H1 (cell line): ENCODE data around the gene PDE8A. TPM values are rescaled to one million over a fixed set of nuclear protein-coding genes. Genes with fewer than 3 reads are reported as not detected.
A peak's percentile ranks its signal among the peaks of the same experiment; 100 is the strongest.

ENCODE experiments used
- CTCF ChIA-PET: fragments of 300-600 bp; sonication (Branson Sonifier 250); formaldehyde crosslinking; loops from one replicate; lab custom pipeline; 2021; ENCODE audit not compliant: partially characterized antibody; lab: Charles Lee
- POLR2A ChIA-PET: fragments of 300-600 bp; sonication (Branson Sonifier 250); formaldehyde crosslinking; loops from one replicate; lab custom pipeline; 2021; ENCODE audit warnings: inconsistent platforms; ENCODE audit not compliant: partially characterized antibody; lab: Charles Lee
- DNase-seq, 2 experiments: peaks; one replicate each; pipeline versions ENCODE4 v3.0.0 to v3.0.0-alpha.2; 2010 to 2022; ENCODE audit warnings: low spot score in 2 of 2, low read depth in 1 of 2, mixed read lengths in 1 of 2
- FAIRE-seq: peaks from 2 replicates; lab custom pipeline; 2011; peaks lifted over from hg19 to GRCh38; lab: Jason Lieb, UNC
- H2AFZ ChIP-seq: 2 replicates; pipeline ENCODE4 v1.8.1; 2012; ENCODE audit warnings: low read length, inconsistent platforms
- H2AK5ac ChIP-seq: 2 replicates; pipeline ENCODE4 v1.6.1; 2013; ENCODE audit warnings: low read depth, low read length
- H2BK120ac ChIP-seq: replicated peaks from 2 replicates; pipeline ENCODE3; 2013; ENCODE audit warnings: low read depth, low read length, inconsistent platforms
- H2BK12ac ChIP-seq: 2 replicates; pipeline ENCODE4 v1.6.1; 2013; ENCODE audit warnings: low read depth, low read length
- H2BK15ac ChIP-seq: 2 replicates; pipeline ENCODE4 v1.6.1; 2013; ENCODE audit warnings: low read length
- H2BK20ac ChIP-seq: 2 replicates; pipeline ENCODE4 v1.6.1; 2013; ENCODE audit warnings: low read length
- H2BK5ac ChIP-seq: 2 replicates; pipeline ENCODE4 v1.6.1; 2013; ENCODE audit warnings: low read depth, low read length
- H3K14ac ChIP-seq: 2 replicates; pipeline ENCODE4 v1.6.1; 2013; ENCODE audit warnings: inconsistent platforms; ENCODE audit not compliant: insufficient read length
- H3K18ac ChIP-seq: 2 replicates; pipeline ENCODE4 v1.6.1; 2013; ENCODE audit warnings: low read length; ENCODE audit errors: extremely low read depth
- H3K23ac ChIP-seq: 2 replicates; pipeline ENCODE4 v1.6.1; 2013; ENCODE audit warnings: inconsistent platforms; ENCODE audit not compliant: insufficient read length
- H3K23me2 ChIP-seq: 2 replicates; pipeline ENCODE4 v1.6.1; 2013; ENCODE audit warnings: low read depth, low read length
- H3K27ac ChIP-seq: 2 replicates; pipeline ENCODE4 v1.6.1; 2011; ENCODE audit warnings: low read depth, low read length, inconsistent platforms
- H3K27me3 ChIP-seq, 4 experiments: replicated peaks in 1 of 4; 1 replicate in 1 of 4; 2 replicates in 3 of 4; pipeline versions ENCODE4 v1.6.1 to v1.8.1; 2011 to 2013; ENCODE audit warnings: low read length in 3 of 4, mild to moderate bottlenecking in 3 of 4, inconsistent platforms in 2 of 4, mixed read lengths in 2 of 4, moderate library complexity in 1 of 4; ENCODE audit not compliant: control insufficient read depth in 3 of 4, insufficient read depth in 3 of 4; ENCODE audit errors: extremely low read depth in 1 of 4
- H3K36me3 ChIP-seq, 4 experiments: 2 replicates each; pipeline versions ENCODE4 v1.6.1 to v1.8.1; 2011 to 2013; ENCODE audit warnings: mild to moderate bottlenecking in 4 of 4, low read length in 3 of 4, moderate library complexity in 2 of 4, control low read depth in 1 of 4, inconsistent platforms in 1 of 4; ENCODE audit not compliant: insufficient read depth in 4 of 4, control insufficient read depth in 2 of 4
- H3K4ac ChIP-seq: replicated peaks from 2 replicates; pipeline ENCODE3; 2013; ENCODE audit warnings: low read length, low read depth, mixed read lengths, inconsistent platforms; ENCODE audit not compliant: insufficient read length
- H3K4me1 ChIP-seq, 4 experiments: replicated peaks in 1 of 4; 1 replicate in 1 of 4; 2 replicates in 3 of 4; pipeline versions ENCODE4 v1.6.1 to v1.8.1; 2011 to 2013; ENCODE audit warnings: low read length in 3 of 4, inconsistent platforms in 2 of 4, mixed read lengths in 1 of 4; ENCODE audit not compliant: insufficient read depth in 4 of 4, control insufficient read depth in 3 of 4
- H3K4me2 ChIP-seq, 2 experiments: 2 replicates each; pipeline versions ENCODE4 v1.6.1 to v1.8.1; 2011 to 2013; ENCODE audit warnings: low read depth in 2 of 2, low read length in 2 of 2, control low read depth in 1 of 2, inconsistent platforms in 1 of 2, mild to moderate bottlenecking in 1 of 2; ENCODE audit not compliant: insufficient read depth in 1 of 2
- H3K4me3 ChIP-seq, 4 experiments: fragments of 200-600, 300-600 bp in 1 of 4; sonication (generic), shearing (Covaris generic), sonication (Bioruptor Twin) in 1 of 4; 2 replicates each; pipeline versions ENCODE4 v1.5.1 to v1.8.1; 2011 to 2016; ENCODE audit warnings: low read length in 4 of 4, low read depth in 3 of 4, control low read depth in 2 of 4, inconsistent platforms in 2 of 4, mild to moderate bottlenecking in 2 of 4, mixed read lengths in 1 of 4, moderate library complexity in 1 of 4; ENCODE audit not compliant: insufficient read depth in 2 of 4; ENCODE audit errors: extremely low read depth in 1 of 4
- H3K56ac ChIP-seq: replicated peaks from 2 replicates; pipeline ENCODE3; 2013; ENCODE audit warnings: low read depth, mild to moderate bottlenecking, mixed read lengths, low read length, inconsistent platforms; ENCODE audit not compliant: insufficient read length
- H3K79me1 ChIP-seq: 2 replicates; pipeline ENCODE4 v1.6.1; 2013; ENCODE audit warnings: low read depth, low read length, control low read depth
- H3K79me2 ChIP-seq, 2 experiments: 2 replicates each; pipeline versions ENCODE4 v1.6.1 to v1.8.1; 2012 to 2013; ENCODE audit warnings: low read length in 2 of 2, mild to moderate bottlenecking in 2 of 2, inconsistent platforms in 1 of 2; ENCODE audit not compliant: insufficient read depth in 2 of 2, control insufficient read depth in 1 of 2
- H3K9ac ChIP-seq, 4 experiments: replicated peaks in 1 of 4; 1 replicate in 1 of 4; 2 replicates in 3 of 4; pipeline versions ENCODE4 v1.6.1 to v1.8.1; 2011 to 2013; ENCODE audit warnings: low read depth in 3 of 4, low read length in 3 of 4, control low read depth in 2 of 4, mild to moderate bottlenecking in 2 of 4, moderate library complexity in 2 of 4, inconsistent platforms in 1 of 4; ENCODE audit errors: extremely low read depth in 1 of 4
- H3K9me3 ChIP-seq, 2 experiments: 2 replicates each; pipeline versions ENCODE4 v1.6.1 to v1.8.1; 2012 to 2013; ENCODE audit warnings: mild to moderate bottlenecking in 2 of 2, moderate library complexity in 2 of 2, control low read depth in 1 of 2, inconsistent platforms in 1 of 2, low read depth in 1 of 2, low read length in 1 of 2, mixed read lengths in 1 of 2; ENCODE audit not compliant: insufficient read depth in 2 of 2
- H4K20me1 ChIP-seq, 2 experiments: replicated peaks in 1 of 2; 2 replicates each; pipeline versions ENCODE3 to v1.8.1; 2011 to 2013; ENCODE audit warnings: inconsistent platforms in 2 of 2, low read length in 2 of 2, mild to moderate bottlenecking in 1 of 2; ENCODE audit not compliant: insufficient read depth in 2 of 2, control insufficient read depth in 1 of 2
- H4K5ac ChIP-seq: 2 replicates; pipeline ENCODE4 v1.6.1; 2013; ENCODE audit warnings: low read length, low read depth, mixed read lengths, inconsistent platforms; ENCODE audit not compliant: insufficient read length
- H4K8ac ChIP-seq: 2 replicates; pipeline ENCODE4 v1.8.0; 2013; ENCODE audit warnings: mild to moderate bottlenecking, moderate library complexity, low read length, inconsistent platforms; ENCODE audit not compliant: insufficient read depth; ENCODE audit errors: extremely low read depth
- H4K91ac ChIP-seq: replicated peaks from 2 replicates; pipeline ENCODE3; 2013; ENCODE audit warnings: low read length, mixed read lengths, inconsistent platforms; ENCODE audit not compliant: insufficient read length
- BACH1 ChIP-seq: IDR thresholded peaks from 2 replicates; pipeline ENCODE4 v1.6.1; 2012; ENCODE audit warnings: low read length, improper control_type of control experiment
- CHD1 ChIP-seq: IDR thresholded peaks from 2 replicates; pipeline ENCODE4 v1.6.1; 2012; ENCODE audit warnings: low read depth, low read length, improper control_type of control experiment
- CREB1 ChIP-seq: IDR thresholded peaks from 2 replicates; pipeline ENCODE4 v1.6.1; 2012; ENCODE audit warnings: inconsistent platforms
- EZH2 ChIP-seq: fragments of 200-600 bp; sonication (generic); IDR thresholded peaks from 2 replicates; pipeline ENCODE4 v1.7.1; 2012; ENCODE audit warnings: low read depth, mild to moderate bottlenecking, moderate library complexity, low read length, inconsistent platforms; ENCODE audit not compliant: severe bottlenecking
- GTF2F1 ChIP-seq: IDR thresholded peaks from 2 replicates; pipeline ENCODE4 v1.6.1; 2012; ENCODE audit warnings: low read depth, low read length, improper control_type of control experiment, borderline replicate concordance
- KDM1A ChIP-seq: fragments of 200-600, 300-600 bp; sonication (generic); IDR thresholded peaks from 2 replicates; pipeline ENCODE4 v1.7.1; 2016; ENCODE audit warnings: mild to moderate bottlenecking, low read length, borderline replicate concordance
- PHF8 ChIP-seq: fragments of 200-600 bp; sonication (generic); conservative IDR thresholded peaks from 2 replicates; pipeline ENCODE4 v1.7.1; 2012; ENCODE audit warnings: low read depth, mild to moderate bottlenecking, inconsistent platforms, low read length, moderate library complexity
- POU5F1 ChIP-seq: IDR thresholded peaks from 2 replicates; pipeline ENCODE4 v1.6.1; 2011; ENCODE audit warnings: low read depth, mild to moderate bottlenecking, low read length, moderate library complexity
- RAD21 ChIP-seq, 2 experiments: IDR thresholded peaks in 1 of 2; conservative IDR thresholded peaks in 1 of 2; 2 replicates each; pipeline ENCODE4 v1.6.1; 2011; ENCODE audit warnings: low read depth in 2 of 2, low read length in 2 of 2, improper control_type of control experiment in 1 of 2, inconsistent platforms in 1 of 2, mild to moderate bottlenecking in 1 of 2, moderate library complexity in 1 of 2
- SP1 ChIP-seq: IDR thresholded peaks from 2 replicates; pipeline ENCODE4 v1.6.1; 2011; ENCODE audit warnings: low read depth, low read length
- TEAD4 ChIP-seq: IDR thresholded peaks from 2 replicates; pipeline ENCODE4 v1.6.1; 2012; ENCODE audit warnings: low read depth, low read length, inconsistent platforms, mixed read lengths
- WGBS, 2 experiments: shearing (Covaris generic) in 1 of 2; methylation state at CpG; one replicate each; pipeline versions ENCODE4 v1.1.6 to v1.1.7; 2013 to 2015; ENCODE audit warnings: low lambda C conversion rate in 2 of 2, mixed read lengths in 2 of 2, inconsistent platforms in 1 of 2, low coverage in 1 of 2, missing lambda C conversion rate in 1 of 2; ENCODE audit not compliant: insufficient replicate concordance in 2 of 2, insufficient coverage in 1 of 2, insufficient read length in 1 of 2; ENCODE audit errors: extremely low coverage in 1 of 2, missing lambda C conversion rate in 1 of 2; 5-methylcytosine and 5-hydroxymethylcytosine counted together
- polyA plus RNA-seq, 7 experiments: library from polyadenylated mRNA; depleted of rRNA in 3 of 7; stranded (reverse) in 5 of 7; unstranded in 2 of 7; fragments of >200 nt in 5 of 7; fragments of 200-250 nt in 2 of 7; gene quantifications; 1 replicate in 5 of 7; 2 replicates in 1 of 7; 4 replicates in 1 of 7; pipeline versions ENCODE4 v1.2.1 to v1.2.3, GENCODE V29; 2011 to 2013; ENCODE audit warnings: missing spikeins in 2 of 7, mixed read lengths in 2 of 7
- total RNA-seq: library from RNA; stranded (reverse); fragmentation: NEBNext Ultra II Directional; extraction: Animal tissue kit (Norgen Biotek cat#: 25700); gene quantifications from 2 replicates; pipeline ENCODE4 v1.2.1, GENCODE V29; 2021

The PDE8A gene
- total and polyA plus RNA-seq, 2 of the 8 experiments (the other 6 are each of a cell fraction or from before 2014, with no cell fraction given), result 6.9 to 7.8 TPM

- Histone ChIP-seq H3K4me3 (peak overlapping the region; percentile 55 to 86 (median 74)), H3K23ac (no peak overlapping the region), H3K9me3 (no peaks in the 10 kb centered on the region), H3K56ac (peak overlapping the region; percentile 64), H3K4ac (no peak overlapping the region), H3K79me1 (no peaks in the 10 kb centered on the region), H3K9ac (peak overlapping the region in 3 of 4 experiments; percentile 25 to 46 (median 34); a peak in 5 of 7 replicates), H2AFZ (peak overlapping the region; percentile 81; the same call in 1 of the 2 replicates), H4K5ac (peak overlapping the region; percentile 60), H3K23me2 (peaks cover 14% of the 10 kb centered on the region; the same call in 1 of the 2 replicates), H3K18ac (peak overlapping the region; percentile 62), H4K8ac (peak overlapping the region; percentile 53), H2BK20ac (no peak overlapping the region), H3K4me2 (peak overlapping the region; percentile 57 to 82), H3K14ac (no peak overlapping the region), H2BK12ac (no peak overlapping the region), H2AK5ac (no peak overlapping the region), H2BK15ac (no peak overlapping the region), H3K27me3 (peaks cover 5 to 43% (median 30%) of the 10 kb centered on the region in 4 experiments), H2BK5ac (peak overlapping the region; percentile 90; the same call in 1 of the 2 replicates), H3K27ac (0 out of 2 replicates have a peak overlapping the region, but pooled peaks have one; percentile 25), H3K4me1 (peaks cover 0 to 10% (median 5%) of the 10 kb centered on the region in 4 experiments; a peak in 6 of 7 replicates), H4K91ac (peak overlapping the region; percentile 56), H3K36me3 (no peaks in the 10 kb centered on the region), H2BK120ac (no peak overlapping the region), H3K79me2 (0 out of 4 replicates have a peak, but pooled peaks cover 0 to 6% of the 10 kb centered on the region in 2 experiments), H4K20me1 (peaks cover 3 to 6% of the 10 kb centered on the region in 2 experiments)
- 2% methylated on average over 46 of the region's 66 CpGs; no CpG with 5 or more reads in 1 of the 2 experiments for WGBS, 2 experiments
- CTCF ChIA-PET, result interaction anchor here (0.6 to 2.9 kb wide), 10 partner anchors 23 to 325 kb away, joined by 3 to 11 read pairs (median 3); no protein-coding TSS in a partner anchor
- POLR2A ChIA-PET, result interaction anchor here (1.0 to 1.7 kb wide), 9 partner anchors 9 to 188 kb away, joined by 3 to 6 read pairs (median 4); no protein-coding TSS in a partner anchor
- FAIRE-seq (no peak), DNase-seq (peak; percentile 68 to 91)
- TF ChIP-seq TEAD4 (0 out of 2 replicates have a peak, but pooled peaks have one; percentile 46), SP1 (peak; percentile 95), POU5F1 (no peak), KDM1A (no peak), RAD21 (IDR thresholded peaks at IDR 0.05 in 1 of 2, conservative IDR thresholded peaks at IDR 0.05 in 1 of 2; ENCODE audit: low read depth in 2 of 2, low read length in 2 of 2) (0 out of 4 replicates have a peak, but pooled peaks of 1 of the 2 experiments have one; percentile 2), EZH2 (peak; percentile 25), CREB1 (peak; percentile 79), GTF2F1 (no peak), CHD1 (no peak), PHF8 (0 out of 2 replicates have a peak, but pooled peaks have one; percentile 25), BACH1 (no peak)
These were observed 1.2 kb upstream of the PDE8A start for GRCh38 chr15:84980196-84981053.
